Measurements from ENCODE around the gene SLC16A13.
A peak's percentile ranks its signal among the peaks of the same experiment; 100 is the strongest.

SLC16A13 gene

DNA sequence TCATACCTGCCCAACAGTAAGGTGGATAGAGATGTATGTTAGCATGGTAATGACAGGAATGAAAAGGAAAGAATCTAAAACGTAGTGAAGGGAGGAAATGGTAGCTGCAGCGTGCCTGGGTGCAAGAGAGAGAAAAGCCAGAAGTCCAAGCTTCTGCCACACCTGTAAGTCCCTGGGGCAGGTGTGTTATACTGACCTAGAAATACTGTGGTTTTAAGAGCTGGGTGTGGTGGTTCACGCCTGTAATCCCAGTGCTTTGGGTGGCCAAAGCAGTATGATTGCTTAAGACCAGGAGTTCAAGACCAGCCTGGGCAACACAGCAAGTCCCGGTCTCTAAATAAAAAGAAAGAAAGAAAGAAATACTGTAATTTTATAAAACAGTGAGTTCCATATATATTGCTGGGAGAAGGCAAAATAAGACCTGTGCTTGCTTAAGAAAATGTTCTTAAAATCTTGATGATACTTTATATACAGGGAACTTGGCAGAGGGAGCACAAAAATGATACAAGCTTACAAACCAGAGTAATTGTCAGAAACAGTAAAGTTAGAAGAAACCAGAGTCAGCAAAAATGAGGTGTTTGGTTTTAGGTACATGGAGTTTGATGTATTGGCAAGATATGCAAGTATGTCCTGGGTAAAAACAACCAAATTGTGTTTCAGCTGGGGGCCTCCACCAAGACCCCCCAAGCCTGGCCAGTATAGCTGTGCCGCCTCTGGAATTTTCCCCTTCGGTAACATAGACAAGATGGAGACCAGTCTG is 33.3 kb upstream of the SLC16A13 start:
- Histone ChIP-seq H3K9me3 (no peaks in the 10 kb centered on the region), H3K4me3 (ENCODE audit: low read depth, low read length) (no peak overlapping the region), H3K36me3 (no peaks in the 10 kb centered on the region), H3K4me1 (no peaks in the 10 kb centered on the region), H3K27me3 (no peaks in the 10 kb centered on the region)
- no peak for DNase-seq
- TF ChIP-seq CTCF (IDR thresholded peaks at IDR 0.05; ENCODE audit: low read depth, low read length) = no peak

- H3K36me3 ChIP-seq = no peaks in the 10 kb centered on the region
Observed at GRCh38 chr17:7003745-7004144, 32.1 kb upstream of the SLC16A13 start.

DNA sequence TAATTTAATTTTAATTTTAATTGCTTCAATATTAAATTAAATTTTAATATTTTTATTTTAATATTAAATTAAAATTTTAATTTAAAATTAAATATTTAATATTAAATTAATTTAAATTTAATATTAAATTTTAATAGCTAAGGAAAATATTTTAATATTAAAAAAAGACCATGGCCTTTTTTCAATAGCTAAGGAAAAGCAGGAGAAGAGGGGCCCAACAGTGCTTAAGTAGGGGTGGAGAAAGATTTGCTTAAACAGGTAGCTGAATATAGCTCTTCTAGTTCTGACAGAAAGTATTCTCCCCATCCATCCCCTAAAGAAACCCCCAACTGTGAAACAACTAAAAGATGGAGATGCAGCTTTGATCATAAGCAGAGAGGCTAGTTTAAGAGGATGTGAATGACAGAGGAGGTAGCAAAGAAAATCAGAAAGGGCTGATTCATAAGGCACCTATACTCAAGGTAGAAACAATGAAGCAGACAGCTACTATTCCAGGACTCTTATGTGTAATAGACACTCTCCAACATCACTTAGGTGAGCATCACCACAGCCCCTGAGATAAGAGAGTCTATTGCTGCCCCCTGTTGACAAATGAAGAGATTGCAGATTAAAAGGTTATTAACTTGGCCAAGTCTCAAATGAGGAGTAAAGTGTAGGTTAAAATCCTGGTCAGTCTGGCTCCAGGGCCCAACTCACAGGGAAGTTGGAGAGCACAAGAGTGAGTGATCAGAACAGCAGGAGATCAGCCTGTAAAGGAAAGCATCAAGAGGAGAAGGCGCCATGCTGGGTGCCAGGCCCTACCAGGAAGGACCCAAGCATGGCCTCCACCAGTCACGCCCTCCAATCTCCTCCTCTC is 31.2 kb upstream of the SLC16A13 start:
- no peaks in the 10 kb centered on the region for H3K27me3 ChIP-seq
- no peaks in the 10 kb centered on the region for H3K36me3 ChIP-seq
- H3K4me1 ChIP-seq = no peaks in the 10 kb centered on the region
- TF ChIP-seq CTCF (IDR thresholded peaks at IDR 0.05; ENCODE audit: low read depth, low read length) = peak; percentile 66
- DNase-seq = no peak
- H3K9me3 ChIP-seq = no peaks in the 10 kb centered on the region
- H3K4me3 ChIP-seq (ENCODE audit: low read depth, low read length) = no peak overlapping the region

More at GRCh38 chr17:7003745-7004144, 32.1 kb upstream of the SLC16A13 start:
- H3K4me3 ChIP-seq (ENCODE audit: low read depth, low read length) = no peak overlapping the region
- H3K4me1 ChIP-seq = no peaks in the 10 kb centered on the region
- no peaks in the 10 kb centered on the region for H3K27me3 ChIP-seq
- TF ChIP-seq CTCF (IDR thresholded peaks at IDR 0.05; ENCODE audit: low read depth, low read length) = no peak
- H3K9me3 ChIP-seq = no peaks in the 10 kb centered on the region
- no peak for DNase-seq

GRCh38 chr17:7005716-7006115 is 30.1 kb upstream of the SLC16A13 start:
- H3K27me3 ChIP-seq = no peaks in the 10 kb centered on the region
- no peak for TF ChIP-seq CTCF (IDR thresholded peaks at IDR 0.05; ENCODE audit: low read depth, low read length)
- H3K36me3 ChIP-seq = no peaks in the 10 kb centered on the region
- H3K9me3 ChIP-seq = no peaks in the 10 kb centered on the region
- H3K4me1 ChIP-seq = no peaks in the 10 kb centered on the region
- no peak overlapping the region for H3K4me3 ChIP-seq (ENCODE audit: low read depth, low read length)
- no peak for DNase-seq

GRCh38 chr17:7007143-7007542 is 28.7 kb upstream of the SLC16A13 start:
- Histone ChIP-seq H3K27me3 (no peaks in the 10 kb centered on the region), H3K4me3 (ENCODE audit: low read depth, low read length) (no peak overlapping the region), H3K36me3 (no peaks in the 10 kb centered on the region), H3K4me1 (no peaks in the 10 kb centered on the region), H3K9me3 (no peaks in the 10 kb centered on the region)
- TF ChIP-seq CTCF (IDR thresholded peaks at IDR 0.05; ENCODE audit: low read depth, low read length) = no peak
- no peak for DNase-seq

DNA sequence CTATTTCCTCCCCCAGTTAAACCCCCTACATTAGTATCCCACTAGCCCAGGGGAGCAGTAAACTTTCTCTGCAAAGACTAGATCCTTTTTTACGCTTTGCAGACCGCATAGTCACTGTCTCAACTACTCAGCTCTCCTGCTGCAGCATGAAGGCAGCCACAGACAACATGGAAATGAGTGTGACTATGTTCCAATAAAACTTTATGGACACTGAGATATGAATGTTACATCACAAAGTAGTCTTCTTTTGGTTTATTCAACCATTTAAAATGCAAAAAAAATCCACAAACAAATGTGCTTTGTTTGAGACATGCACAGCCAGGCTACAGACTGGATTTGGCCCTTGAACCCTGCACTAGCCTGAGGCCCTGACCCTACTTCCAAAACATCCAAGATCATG is 25.3 kb upstream of the SLC16A13 start:
- Histone ChIP-seq H3K9me3 (no peaks in the 10 kb centered on the region), H3K4me3 (ENCODE audit: low read depth, low read length) (no peak overlapping the region)
- TF ChIP-seq CTCF (IDR thresholded peaks at IDR 0.05; ENCODE audit: low read depth, low read length) = no peak

More for the DNA sequence above, 25.3 kb upstream of the SLC16A13 start:
- H3K36me3 ChIP-seq = no peaks in the 10 kb centered on the region
- no peak for DNase-seq
- H3K4me1 ChIP-seq = no peaks in the 10 kb centered on the region
- no peaks in the 10 kb centered on the region for H3K27me3 ChIP-seq

All from BE2C (cell line).